BE2C (cell line): ENCODE results near the gene DONSON.

Source experiments
- DNase-seq: peaks from one replicate; pipeline ENCODE4 v3.0.0-alpha.2; 2020
- H3K27me3 ChIP-seq: fragments of 250-450 bp; sonication (Bioruptor Pico); 2 replicates; pipeline ENCODE4 v1.5.1; 2020; ENCODE audit warnings: mild to moderate bottlenecking
- H3K36me3 ChIP-seq: fragments of 250-450 bp; sonication (Bioruptor Pico); 2 replicates; pipeline ENCODE4 v1.5.1; 2020; ENCODE audit warnings: mild to moderate bottlenecking
- H3K4me1 ChIP-seq: fragments of 250-450 bp; sonication (Bioruptor Pico); 2 replicates; pipeline ENCODE4 v1.5.1; 2020
- H3K4me3 ChIP-seq: 2 replicates; pipeline ENCODE4 v1.5.1; 2011; ENCODE audit warnings: low read depth, low read length
- H3K9me3 ChIP-seq: fragments of 250-450 bp; sonication (Bioruptor Pico); 2 replicates; pipeline ENCODE4 v1.5.1; 2020
- TF ChIP-seq, protein P1 (sequence below): IDR thresholded peaks from 2 replicates; pipeline ENCODE4 v1.5.1; 2012; ENCODE audit warnings: mild to moderate bottlenecking, low read depth, low read length

DONSON gene

DNA sequence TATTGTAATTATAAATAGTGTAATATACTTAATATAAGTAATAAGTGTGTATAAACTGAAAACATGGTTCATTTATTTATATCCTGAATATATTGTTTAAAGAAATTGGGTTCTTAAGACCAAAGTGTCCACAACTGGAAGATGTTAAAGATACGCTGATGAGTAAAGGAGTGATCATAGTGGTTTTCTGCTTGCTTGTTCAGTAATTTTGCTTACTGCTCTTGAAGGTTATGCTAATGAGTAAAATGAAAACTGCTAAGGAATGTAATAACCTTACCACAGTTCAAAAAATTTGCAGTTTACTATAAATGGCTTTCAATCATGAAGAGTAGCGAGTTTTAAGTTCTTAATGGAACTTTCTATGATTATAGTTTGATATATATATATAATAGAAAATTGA lies 22.0 kb downstream of the DONSON start:
- no peak for DNase-seq
- TF ChIP-seq, protein P1, sequence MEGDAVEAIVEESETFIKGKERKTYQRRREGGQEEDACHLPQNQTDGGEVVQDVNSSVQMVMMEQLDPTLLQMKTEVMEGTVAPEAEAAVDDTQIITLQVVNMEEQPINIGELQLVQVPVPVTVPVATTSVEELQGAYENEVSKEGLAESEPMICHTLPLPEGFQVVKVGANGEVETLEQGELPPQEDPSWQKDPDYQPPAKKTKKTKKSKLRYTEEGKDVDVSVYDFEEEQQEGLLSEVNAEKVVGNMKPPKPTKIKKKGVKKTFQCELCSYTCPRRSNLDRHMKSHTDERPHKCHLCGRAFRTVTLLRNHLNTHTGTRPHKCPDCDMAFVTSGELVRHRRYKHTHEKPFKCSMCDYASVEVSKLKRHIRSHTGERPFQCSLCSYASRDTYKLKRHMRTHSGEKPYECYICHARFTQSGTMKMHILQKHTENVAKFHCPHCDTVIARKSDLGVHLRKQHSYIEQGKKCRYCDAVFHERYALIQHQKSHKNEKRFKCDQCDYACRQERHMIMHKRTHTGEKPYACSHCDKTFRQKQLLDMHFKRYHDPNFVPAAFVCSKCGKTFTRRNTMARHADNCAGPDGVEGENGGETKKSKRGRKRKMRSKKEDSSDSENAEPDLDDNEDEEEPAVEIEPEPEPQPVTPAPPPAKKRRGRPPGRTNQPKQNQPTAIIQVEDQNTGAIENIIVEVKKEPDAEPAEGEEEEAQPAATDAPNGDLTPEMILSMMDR: no peak

DNA sequence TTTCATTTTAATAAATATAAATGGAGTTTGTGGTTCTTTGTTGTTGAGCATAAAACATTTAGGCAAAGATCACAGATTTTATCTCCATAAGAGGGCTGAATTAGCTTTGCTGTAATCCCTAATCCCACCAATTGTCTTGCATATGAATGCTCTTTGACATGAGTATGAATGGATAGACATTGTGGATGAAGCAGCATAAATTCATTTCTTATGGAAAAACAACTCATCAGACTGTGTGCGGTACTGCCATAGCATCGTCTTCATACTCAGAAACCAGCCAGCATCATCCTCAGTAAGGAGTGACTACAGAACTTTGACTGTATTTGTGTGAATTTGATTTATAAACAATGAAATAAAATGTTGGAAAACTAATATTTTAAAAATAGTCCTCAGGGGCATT lies 26.1 kb downstream of the DONSON start:
- no peaks in the 10 kb centered on the region for H3K27me3 ChIP-seq
- TF ChIP-seq, protein P1: no peak
- H3K36me3 ChIP-seq: peaks cover 92% of the 10 kb centered on the region
- H3K4me3 ChIP-seq: no peak overlapping the region
- no peaks in the 10 kb centered on the region for H3K4me1 ChIP-seq
- no peak for DNase-seq
- H3K9me3 ChIP-seq: no peaks in the 10 kb centered on the region

More for the DNA sequence above, 22.0 kb downstream of the DONSON start:
- Histone ChIP-seq H3K9me3 (no peaks in the 10 kb centered on the region), H3K27me3 (no peaks in the 10 kb centered on the region), H3K4me1 (no peaks in the 10 kb centered on the region), H3K4me3 (no peak overlapping the region), H3K36me3 (peaks cover 88% of the 10 kb centered on the region)

DNA sequence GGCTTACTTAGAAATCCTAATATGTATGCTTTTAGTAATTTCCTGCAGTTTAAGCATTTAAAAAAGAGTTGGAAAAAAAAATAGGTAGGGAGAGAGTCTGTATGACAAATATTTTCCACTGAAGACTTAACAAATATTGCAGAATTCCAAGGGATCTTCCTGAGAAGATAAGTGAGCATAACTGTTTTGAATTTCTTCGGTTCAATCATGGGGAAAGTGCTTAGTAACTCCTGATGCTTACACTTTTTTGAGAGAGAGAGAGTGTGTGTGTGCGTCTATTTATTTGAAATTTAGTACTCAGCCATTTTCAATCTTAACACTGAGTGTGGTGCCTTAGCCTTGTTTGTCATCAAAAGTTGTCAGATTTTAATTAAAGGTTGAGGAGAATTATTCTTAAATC lies 27.1 kb downstream of the DONSON start:
- no peaks in the 10 kb centered on the region for H3K27me3 ChIP-seq
- TF ChIP-seq, protein P1: no peak
- no peaks in the 10 kb centered on the region for H3K4me1 ChIP-seq
- no peak overlapping the region for H3K4me3 ChIP-seq
- H3K36me3 ChIP-seq: peaks cover 95% of the 10 kb centered on the region
- DNase-seq: no peak
- no peaks in the 10 kb centered on the region for H3K9me3 ChIP-seq

DNA sequence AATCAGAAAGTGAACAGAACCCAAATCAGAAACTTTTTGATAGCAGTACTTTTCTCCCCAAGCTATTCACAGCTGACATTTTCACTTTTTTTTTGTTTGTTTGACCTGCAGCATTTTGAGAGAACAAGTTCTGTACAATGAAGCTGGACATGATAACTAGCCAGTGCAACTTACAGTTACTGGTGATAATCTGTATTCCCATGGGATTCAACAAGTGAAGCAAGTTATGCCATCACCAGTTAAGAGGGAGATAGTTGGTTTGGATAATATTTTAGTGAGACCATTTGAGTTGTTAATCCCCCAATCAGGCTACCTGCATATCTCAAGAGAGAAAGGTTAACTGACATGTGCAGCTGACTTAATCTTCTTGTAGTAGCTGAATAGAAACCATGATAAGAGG lies 27.5 kb downstream of the DONSON start:
- Histone ChIP-seq H3K4me1 (no peaks in the 10 kb centered on the region), H3K4me3 (no peak overlapping the region), H3K36me3 (peaks cover 95% of the 10 kb centered on the region), H3K27me3 (no peaks in the 10 kb centered on the region), H3K9me3 (no peaks in the 10 kb centered on the region)
- TF ChIP-seq, protein P1: no peak
- DNase-seq: no peak

GRCh38 chr21:33559813-33560212 lies 28.7 kb downstream of the DONSON start:
- Histone ChIP-seq H3K9me3 (no peaks in the 10 kb centered on the region), H3K36me3 (peaks cover 95% of the 10 kb centered on the region)

DNA sequence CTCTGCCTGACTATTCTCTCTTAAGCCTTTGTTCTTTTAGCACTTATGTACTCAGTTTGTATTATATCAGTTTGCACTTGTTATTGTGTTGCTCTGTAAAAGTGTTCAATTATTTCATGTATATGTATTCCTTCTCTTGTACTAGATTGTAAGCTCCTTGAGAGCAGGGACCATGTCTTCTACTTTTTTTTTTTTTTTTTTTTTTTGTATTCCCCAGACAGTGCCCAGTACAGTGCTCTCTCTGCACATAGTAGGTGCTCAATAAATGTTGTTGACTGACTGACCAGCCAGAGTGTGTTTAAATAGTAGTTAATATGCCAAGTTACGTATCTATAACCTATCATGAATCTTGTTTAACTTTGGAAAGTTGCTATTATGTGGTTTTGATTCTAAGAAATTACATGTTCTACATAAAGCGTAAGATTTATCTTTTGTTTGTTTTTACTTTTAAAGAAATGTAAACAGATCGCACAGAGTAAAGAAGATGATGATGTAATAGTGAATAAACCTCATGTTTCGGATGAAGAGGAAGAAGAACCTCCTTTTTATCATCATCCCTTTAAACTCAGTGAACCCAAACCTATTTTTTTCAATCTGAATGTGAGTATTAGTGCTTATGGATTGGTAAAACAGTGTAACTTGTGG lies 29.6 kb downstream of the DONSON start:
- TF ChIP-seq, protein P1: no peak
- Histone ChIP-seq H3K27me3 (no peaks in the 10 kb centered on the region), H3K4me3 (no peak overlapping the region), H3K9me3 (no peaks in the 10 kb centered on the region), H3K4me1 (no peaks in the 10 kb centered on the region), H3K36me3 (peaks cover 99% of the 10 kb centered on the region)
- no peak for DNase-seq

More at GRCh38 chr21:33559813-33560212, 28.7 kb downstream of the DONSON start:
- Histone ChIP-seq H3K4me1 (no peaks in the 10 kb centered on the region), H3K4me3 (no peak overlapping the region), H3K27me3 (no peaks in the 10 kb centered on the region)
- TF ChIP-seq, protein P1: no peak
- no peak for DNase-seq
